ENCODE data around the gene KLHDC3.

The KLHDC3 gene

GRCh38 chr6:43059168-43060033 is 45.4 kb downstream of the KLHDC3 start, which contains the start of the genes KLC4 and MRPL2:
KLC4 (plus strand) TSS chr6:43059631; CDS start chr6:43061336, 1,705 bp downstream.
MRPL2 (minus strand) TSS chr6:43059434; CDS start chr6:43059381, 53 bp downstream.
- DNase-seq (ENCODE audit: low read depth), result peak; percentile 99

GRCh38 chr6:43060034-43060754 is 46.1 kb downstream of the KLHDC3 start:
- DNase-seq (ENCODE audit: low read depth), result no peak

DNA sequence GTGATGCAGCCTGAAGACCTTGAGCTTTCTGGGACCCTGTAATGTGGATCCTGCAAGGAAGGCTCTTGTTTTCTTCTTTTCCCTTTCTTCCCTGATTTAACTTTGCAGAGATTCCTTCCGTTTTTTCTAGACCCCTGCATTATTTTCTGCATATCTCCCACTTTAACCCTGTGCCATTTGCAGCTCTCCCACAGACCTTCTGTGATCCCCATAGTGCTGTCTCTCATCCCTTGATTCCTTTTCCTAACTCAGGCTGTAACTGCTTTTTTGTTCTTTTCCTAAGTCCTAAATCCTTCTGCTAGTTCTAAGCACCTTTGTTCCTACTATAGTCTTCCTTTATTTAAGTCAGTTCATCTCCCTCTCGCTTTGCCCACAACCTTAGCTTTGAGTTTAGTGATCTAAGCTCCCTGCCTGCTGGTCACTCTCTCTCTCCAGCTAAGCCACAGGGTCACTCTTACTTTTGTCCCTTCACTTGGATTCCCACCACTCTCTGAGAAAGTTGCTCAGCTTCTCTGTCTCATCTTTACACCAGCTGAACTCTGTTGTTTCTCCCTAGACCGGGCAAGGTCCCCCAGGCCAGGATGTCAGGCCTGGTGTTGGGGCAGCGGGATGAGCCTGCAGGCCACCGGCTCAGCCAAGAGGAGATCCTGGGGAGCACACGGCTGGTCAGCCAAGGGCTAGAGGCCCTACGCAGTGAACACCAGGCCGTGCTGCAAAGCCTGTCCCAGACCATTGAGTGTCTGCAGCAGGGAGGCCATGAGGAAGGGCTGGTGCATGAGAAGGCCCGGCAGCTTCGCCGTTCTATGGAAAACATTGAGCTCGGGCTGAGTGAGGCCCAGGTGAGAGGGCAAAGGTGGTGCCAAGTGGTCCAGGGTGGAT is 46.9 kb downstream of the KLHDC3 start:
- no peak for DNase-seq (ENCODE audit: low read depth)

- DNase-seq (ENCODE audit: low read depth), result peak; percentile 54
These were observed 47.8 kb downstream of the KLHDC3 start for GRCh38 chr6:43061861-43062260.

GRCh38 chr6:43062818-43063217 is 48.8 kb downstream of the KLHDC3 start:
- no peak for DNase-seq (ENCODE audit: low read depth)

DNA sequence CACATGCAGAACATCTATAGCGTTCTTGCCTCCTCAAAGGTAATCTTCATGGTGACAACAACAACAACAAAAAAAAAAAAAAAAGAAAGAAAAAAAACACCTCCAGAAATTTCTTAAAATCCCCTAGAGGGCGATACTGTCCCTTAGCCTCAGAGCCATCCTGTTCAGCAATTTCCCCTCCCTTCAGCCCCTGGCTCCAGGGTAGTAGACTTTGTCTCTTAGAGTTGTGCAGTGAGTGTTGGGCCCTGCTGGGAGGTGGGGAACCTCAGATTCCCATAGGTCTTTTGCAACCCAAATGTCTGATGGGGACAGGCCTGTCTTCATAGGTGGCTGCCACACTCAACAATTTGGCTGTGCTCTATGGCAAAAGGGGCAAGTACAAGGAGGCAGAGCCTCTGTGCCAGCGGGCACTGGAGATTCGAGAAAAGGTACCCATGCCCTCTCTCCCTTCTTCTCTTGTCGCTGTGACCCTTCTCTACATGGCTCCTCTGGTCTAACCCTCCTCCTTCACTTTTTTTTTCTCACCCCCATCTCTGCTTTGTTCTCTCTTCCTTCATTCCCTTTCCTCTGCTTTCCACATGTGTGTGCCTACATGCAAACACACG is 56.1 kb downstream of the KLHDC3 start:
- DNase-seq (ENCODE audit: low read depth), result peak; percentile 77
